HG02943 (cell line): ENCODE results near the gene PODXL2.
"Not testable (repeated sequence)": the region's sequence is repeated elsewhere in the genome, so short reads cannot be mapped to it uniquely, and the experiment has no call there.

Experiments used
- ATAC-seq: cut with Tn5 transposase; IDR thresholded peaks from one replicate; pipeline ENCODE4 v1.9.1; 2021; ENCODE audit warnings: mild to moderate bottlenecking, low read depth, moderate library complexity; ENCODE audit not compliant: unreplicated experiment

PODXL2 gene

DNA sequence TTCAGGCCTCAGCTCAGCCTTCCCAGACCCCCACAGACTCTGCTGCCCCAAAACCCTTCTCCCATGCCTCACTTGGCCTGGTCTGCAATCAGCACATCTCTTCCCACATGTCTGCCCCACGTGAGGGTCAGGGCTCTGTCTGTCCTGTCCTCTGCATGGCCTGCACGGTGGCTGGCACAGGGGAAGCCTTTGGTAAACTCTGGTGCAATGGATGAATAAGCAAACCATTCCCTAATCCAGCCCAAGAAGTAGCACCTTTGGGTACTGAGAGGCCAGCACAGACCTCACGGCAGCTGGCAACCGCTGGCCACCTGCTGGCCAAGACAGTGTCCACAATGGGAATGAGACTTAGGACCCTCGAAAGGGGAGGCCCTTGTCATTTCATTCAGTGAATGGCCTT is 71.4 kb downstream of the PODXL2 start:
- no peak for ATAC-seq

DNA sequence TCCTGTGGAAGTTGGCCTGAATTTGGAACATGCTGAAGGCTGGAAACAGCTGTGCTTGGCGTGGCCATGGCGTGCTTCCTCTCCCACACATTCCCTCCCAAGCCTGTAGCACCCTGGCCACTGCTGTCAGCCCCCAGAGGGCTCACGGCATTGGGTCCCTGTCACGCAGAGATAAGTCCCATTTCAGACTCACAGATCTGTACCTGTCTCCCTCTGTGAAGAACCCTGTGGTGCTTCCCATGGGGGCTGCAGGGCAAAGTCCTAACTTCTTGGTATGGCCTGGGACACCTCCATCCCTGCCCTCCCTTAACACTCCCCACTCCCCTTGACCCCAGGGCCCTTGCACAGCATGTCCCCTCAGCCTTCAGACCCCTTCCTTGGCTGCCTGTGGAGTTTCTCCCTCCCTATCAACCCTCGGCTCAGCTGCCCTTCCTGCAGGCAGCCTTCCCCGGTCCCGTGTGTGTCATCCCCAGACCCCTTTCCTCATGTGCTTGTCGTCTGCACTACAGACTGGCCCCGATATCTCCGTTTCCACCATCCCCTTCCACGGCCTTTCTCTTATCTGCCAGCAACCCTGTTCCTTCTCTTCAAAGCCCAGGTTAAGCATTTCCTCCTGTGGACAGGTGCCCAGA is 72.4 kb downstream of the PODXL2 start:
- ATAC-seq: no peak

DNA sequence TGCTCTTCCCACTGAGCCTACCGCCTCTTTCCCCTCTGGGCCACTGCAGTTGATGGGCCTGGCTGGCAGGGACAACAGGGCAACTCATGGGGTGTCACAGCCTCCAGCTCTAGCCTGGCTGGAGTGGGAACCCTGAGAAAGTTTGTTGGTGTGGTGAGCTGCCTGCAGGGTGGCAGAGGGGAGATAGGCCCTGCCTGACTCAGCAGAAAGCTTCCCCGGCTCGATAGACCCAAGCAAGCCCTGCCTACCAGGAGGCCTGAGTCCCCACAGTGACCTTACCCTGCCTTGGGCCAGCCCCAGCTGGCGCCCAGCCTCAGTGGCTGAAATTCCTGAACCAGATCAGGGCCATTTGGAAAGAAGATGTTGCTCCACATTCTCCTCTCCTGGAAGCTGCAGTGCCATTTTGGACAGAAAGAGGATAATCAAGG is 73.2 kb downstream of the PODXL2 start:
- no peak for ATAC-seq

GRCh38 chr3:127704840-127705239 is 75.9 kb downstream of the PODXL2 start:
- not testable (repeated sequence) for ATAC-seq

DNA sequence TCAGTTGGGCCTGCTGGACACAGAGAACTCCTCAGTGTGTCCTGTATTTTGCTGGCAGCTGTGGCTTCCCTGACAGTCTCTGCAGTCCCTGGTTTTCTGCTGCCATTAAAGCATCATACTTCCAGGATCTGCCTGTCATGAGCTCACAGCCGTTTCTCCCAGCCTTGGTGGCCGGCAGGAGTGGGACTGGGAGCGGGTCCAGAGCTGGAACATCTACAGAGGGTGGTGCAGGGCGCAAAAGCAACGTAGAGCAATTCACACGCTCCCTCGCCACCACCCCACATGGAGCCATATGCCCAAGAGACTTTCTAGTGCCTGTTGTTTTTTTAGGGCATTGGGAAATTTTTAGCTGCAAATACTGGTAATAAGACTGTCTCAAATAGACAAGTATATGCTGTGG is 77.3 kb downstream of the PODXL2 start:
- no peak for ATAC-seq

DNA sequence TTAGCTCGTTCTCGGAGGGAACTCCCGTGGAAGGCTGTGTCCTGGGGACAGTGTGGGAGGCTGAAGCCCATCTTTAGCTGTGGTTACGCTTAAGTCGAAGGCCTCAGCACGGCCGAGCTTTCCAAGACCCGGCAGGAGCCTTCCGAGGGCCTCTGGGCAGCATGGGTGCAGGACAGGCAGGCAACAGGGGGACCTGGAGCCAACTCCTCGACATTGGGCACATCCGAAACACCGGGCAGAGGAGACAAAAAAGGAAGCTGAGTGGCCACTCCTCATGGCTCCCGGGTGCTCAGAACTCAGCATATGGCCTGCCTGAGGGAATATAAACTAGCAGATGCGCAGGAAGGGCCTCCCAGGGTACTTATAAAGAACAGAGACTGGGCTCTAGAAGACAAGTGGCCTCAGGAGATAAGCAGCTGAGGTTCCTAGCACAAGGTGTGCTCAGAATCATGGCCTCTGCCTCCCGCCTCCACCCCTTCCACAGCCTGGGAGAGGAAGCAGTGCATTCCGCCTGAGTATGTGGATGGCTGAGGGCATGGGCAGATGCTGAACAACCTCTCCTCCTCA is 77.9 kb downstream of the PODXL2 start:
- ATAC-seq: no peak

DNA sequence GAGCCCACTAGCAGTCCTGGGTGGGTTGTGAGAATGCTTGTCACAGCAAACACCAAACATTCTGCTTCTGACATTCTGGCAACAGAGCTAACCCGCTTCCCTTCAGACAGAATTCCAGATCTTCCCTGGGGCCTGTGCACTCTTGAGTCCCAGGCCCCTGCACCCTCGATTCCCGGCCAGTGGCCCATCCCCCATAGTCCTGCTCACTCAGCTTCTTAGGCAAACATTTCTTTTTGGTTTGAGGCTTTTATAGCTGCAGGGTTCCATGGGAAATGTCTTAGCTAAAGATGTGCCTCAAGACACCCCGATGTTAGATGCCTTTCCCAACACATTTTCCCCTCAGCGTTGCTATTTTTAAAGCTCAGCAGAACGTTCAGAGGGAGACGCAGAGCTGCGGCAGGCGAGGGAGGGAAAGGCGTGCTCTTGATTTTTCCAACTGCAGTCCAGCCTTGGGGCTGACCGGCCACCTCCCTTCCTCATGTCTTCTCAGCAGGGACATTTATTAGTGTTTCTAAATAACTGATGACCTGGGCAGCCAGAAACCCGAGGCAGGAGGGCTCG is 78.9 kb downstream of the PODXL2 start:
- ATAC-seq: no peak

DNA sequence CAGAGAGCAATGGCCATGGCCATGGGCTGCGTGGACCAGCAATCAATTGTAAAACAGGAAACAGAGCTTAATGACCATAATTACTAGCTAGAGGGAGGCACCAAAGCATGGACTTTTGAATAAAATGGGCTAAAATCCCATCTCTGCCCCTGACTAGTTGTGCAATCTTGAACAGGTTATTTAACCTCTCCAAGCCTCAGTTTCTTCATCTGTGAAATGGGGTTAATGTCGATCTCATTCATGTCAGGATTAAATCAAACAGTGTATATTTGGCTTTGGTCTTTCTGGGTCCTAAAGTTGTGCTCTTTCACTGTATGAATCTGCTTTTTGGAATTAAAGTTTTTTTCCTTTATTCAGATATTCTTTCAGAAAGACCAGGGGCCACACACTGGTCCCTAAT is 79.9 kb downstream of the PODXL2 start:
- ATAC-seq: no peak

DNA sequence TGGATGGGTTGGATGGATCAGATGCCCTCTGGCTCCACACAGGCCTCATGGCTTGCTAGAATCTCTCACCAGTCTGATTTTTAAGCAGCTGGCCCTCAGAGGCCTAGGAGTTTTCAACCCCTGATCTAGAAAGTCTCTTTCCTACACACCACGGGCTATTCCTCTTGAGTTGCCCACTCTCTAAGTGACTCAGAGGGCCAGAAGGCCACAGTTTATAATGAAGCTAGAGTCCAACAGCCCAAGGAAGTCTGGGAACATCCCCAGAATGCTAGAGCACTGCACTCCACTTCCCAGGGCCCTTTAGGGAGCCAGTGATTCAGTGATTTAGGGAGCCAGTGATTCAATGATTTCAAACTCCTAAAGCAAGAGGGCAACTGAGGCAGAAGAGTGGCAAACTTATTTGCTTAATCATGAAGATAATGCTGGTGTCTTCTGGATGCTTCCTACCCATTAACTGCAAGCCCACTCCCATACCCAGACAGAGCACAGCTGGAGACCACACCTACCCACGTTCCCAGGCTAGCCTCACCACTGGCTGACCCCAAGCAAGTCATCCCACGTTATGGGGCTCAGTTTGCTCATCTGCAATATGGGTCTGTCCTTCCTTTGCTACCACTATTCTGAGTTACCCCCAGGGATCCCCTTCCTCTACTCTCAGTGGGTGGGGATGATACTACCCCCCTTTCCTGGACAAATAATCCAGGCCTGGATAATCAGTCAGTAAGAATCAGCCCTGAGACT is 80.5 kb downstream of the PODXL2 start:
- ATAC-seq: no peak

- ATAC-seq: no peak
Measured at GRCh38 chr3:127710155-127710941, 81.4 kb downstream of the PODXL2 start.

- no peak for ATAC-seq
Measured at GRCh38 chr3:127711021-127711695, 82.2 kb downstream of the PODXL2 start.

GRCh38 chr3:127711896-127712295 is 82.9 kb downstream of the PODXL2 start:
- no peak for ATAC-seq

DNA sequence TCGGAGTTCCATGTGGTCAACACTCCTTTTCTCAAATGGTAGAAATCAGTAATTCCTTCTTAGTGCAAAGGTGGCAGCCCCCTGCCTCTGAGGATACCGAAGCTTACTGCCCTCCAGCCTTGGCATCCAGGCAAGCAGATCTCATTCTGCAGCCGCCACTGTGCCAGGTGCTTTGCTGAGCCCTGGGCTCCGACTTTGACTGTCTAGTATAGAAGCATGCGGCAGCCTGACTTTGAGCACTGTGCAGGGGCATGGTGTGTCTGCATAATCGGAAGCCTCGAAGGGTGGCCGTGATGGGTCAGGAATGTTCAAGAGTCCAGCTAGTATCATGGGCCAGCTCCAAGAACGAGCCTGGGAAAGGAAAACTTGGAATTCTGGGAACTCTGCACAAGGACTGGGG is 83.5 kb downstream of the PODXL2 start:
- ATAC-seq: no peak

- no peak for ATAC-seq
Measured at GRCh38 chr3:127712881-127713771, 84.1 kb downstream of the PODXL2 start.

GRCh38 chr3:127714125-127714571 is 85.2 kb downstream of the PODXL2 start:
- ATAC-seq: no peak

GRCh38 chr3:127714866-127715265 is 85.9 kb downstream of the PODXL2 start:
- no peak for ATAC-seq

GRCh38 chr3:127715532-127715931 is 86.5 kb downstream of the PODXL2 start:
- ATAC-seq: no peak

GRCh38 chr3:127716384-127716783 is 87.4 kb downstream of the PODXL2 start:
- ATAC-seq: no peak
